Esophagus (tissue), 2 donors: ENCODE measurements around the gene TMPRSS5. TPM values are rescaled to one million over a fixed set of nuclear protein-coding genes. Genes with fewer than 3 reads are reported as not detected.

Source experiments
- H3K27ac ChIP-seq, 2 donors: one replicate each; pipeline ENCODE4 v1.5.1; 2013; ENCODE audit warnings: low read depth in 2 of 2, mild to moderate bottlenecking in 2 of 2, inconsistent platforms in 1 of 2, low read length in 1 of 2, moderate library complexity in 1 of 2
- H3K27me3 ChIP-seq, 2 donors: one replicate each; pipeline ENCODE4 v1.6.1; 2013; ENCODE audit warnings: low read length in 2 of 2, control low read depth in 1 of 2, mild to moderate bottlenecking in 1 of 2; ENCODE audit not compliant: insufficient read depth in 2 of 2, control insufficient read depth in 1 of 2
- H3K36me3 ChIP-seq, 2 donors: one replicate each; pipeline ENCODE4 v1.6.1; 2013; ENCODE audit warnings: low read length in 1 of 2; ENCODE audit not compliant: control insufficient read depth in 2 of 2, insufficient read depth in 2 of 2
- H3K4me1 ChIP-seq, 2 donors: one replicate each; pipeline ENCODE4 v1.6.1; 2013; ENCODE audit warnings: low read length in 1 of 2; ENCODE audit not compliant: control insufficient read depth in 2 of 2, insufficient read depth in 2 of 2
- H3K4me3 ChIP-seq, 2 donors: one replicate each; pipeline ENCODE4 v1.5.1; 2013; ENCODE audit warnings: low read length in 2 of 2, mild to moderate bottlenecking in 2 of 2, low read depth in 1 of 2, moderate library complexity in 1 of 2
- H3K9me3 ChIP-seq, 2 donors: one replicate each; pipeline ENCODE4 v1.6.1; 2013; ENCODE audit warnings: mild to moderate bottlenecking in 2 of 2, low read depth in 1 of 2, low read length in 1 of 2, moderate library complexity in 1 of 2; ENCODE audit not compliant: control insufficient read depth in 2 of 2, insufficient read depth in 1 of 2
- WGBS, 2 donors: extraction: QIAGEN DNeasy Blood & Tissue Kit; methylation state at CpG; one replicate each; pipeline ENCODE4 v1.1.7; 2013; 5-methylcytosine and 5-hydroxymethylcytosine counted together
- polyA plus RNA-seq, 2 donors: library from polyadenylated mRNA; stranded (reverse); fragments of 200-250 nt; gene quantifications; one replicate each; pipeline ENCODE4 v1.2.3, GENCODE V29; 2013
- donor health status: healthy with polysubstance abuse.
- donor health status: Bipolar disorder and iron deficiency.

The TMPRSS5 gene
- polyA plus RNA-seq, 2 donors, result 0.18 to 0.49 TPM

- WGBS, 2 donors, result 91 to 100% methylated on average over 1 of the region's 1 CpG
- Histone ChIP-seq H3K9me3 (no peaks in the 10 kb centered on the region), H3K27ac (no peak overlapping the region), H3K27me3 (no peaks in the 10 kb centered on the region), H3K36me3 (no peaks in the 10 kb centered on the region), H3K4me3 (no peak overlapping the region), H3K4me1 (no peaks in the 10 kb centered on the region)
Observed at GRCh38 chr11:113701491-113701890, 4.6 kb downstream of the TMPRSS5 start.

- H3K27me3 ChIP-seq, result no peaks in the 10 kb centered on the region
- no peak overlapping the region for H3K27ac ChIP-seq
- no peaks in the 10 kb centered on the region for H3K4me1 ChIP-seq
- no peaks in the 10 kb centered on the region for H3K9me3 ChIP-seq
- no peaks in the 10 kb centered on the region for H3K36me3 ChIP-seq
- H3K4me3 ChIP-seq, result no peak overlapping the region
- WGBS, 2 donors, result 68 to 76% methylated on average over 3 of the region's 3 CpGs
Observed at GRCh38 chr11:113698515-113698914, 7.6 kb downstream of the TMPRSS5 start.

- H3K27me3 ChIP-seq, result no peaks in the 10 kb centered on the region
- 80 to 81% methylated on average over 7 of the region's 7 CpGs for WGBS, 2 donors
- no peaks in the 10 kb centered on the region for H3K4me1 ChIP-seq
- H3K36me3 ChIP-seq, result no peaks in the 10 kb centered on the region
- no peaks in the 10 kb centered on the region for H3K9me3 ChIP-seq
- H3K4me3 ChIP-seq, result no peak overlapping the region
- no peak overlapping the region for H3K27ac ChIP-seq
Observed at GRCh38 chr11:113697756-113698407, 8.2 kb downstream of the TMPRSS5 start.

DNA sequence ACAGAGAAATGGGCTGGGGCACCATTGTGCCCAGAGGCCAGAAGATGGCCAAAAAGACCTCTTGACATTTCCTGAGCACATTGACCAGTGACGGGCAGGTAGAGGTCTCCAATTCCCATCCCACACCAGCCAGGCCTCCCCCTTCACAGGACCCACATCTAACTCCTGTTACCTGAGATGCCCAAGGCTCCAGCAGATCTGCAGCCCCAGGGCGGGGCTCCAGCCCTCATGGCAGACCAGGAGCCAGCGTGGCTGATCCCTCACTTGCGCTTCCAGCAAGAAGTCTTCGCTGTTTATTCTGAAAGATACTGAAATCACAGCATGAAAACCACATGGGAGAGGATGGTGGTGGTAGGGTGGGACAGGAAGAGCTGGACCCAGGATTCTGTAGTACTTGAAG lies 9.0 kb downstream of the TMPRSS5 start:
- Histone ChIP-seq H3K36me3 (no peaks in the 10 kb centered on the region), H3K4me1 (no peaks in the 10 kb centered on the region), H3K27ac (no peak overlapping the region), H3K27me3 (no peaks in the 10 kb centered on the region), H3K9me3 (no peaks in the 10 kb centered on the region), H3K4me3 (no peak overlapping the region)
- 94 to 98% methylated on average over 5 of the region's 5 CpGs for WGBS, 2 donors

- WGBS, 2 donors, result 88 to 91% methylated on average over 4 of the region's 4 CpGs
- no peaks in the 10 kb centered on the region for H3K36me3 ChIP-seq
- H3K27me3 ChIP-seq, result no peaks in the 10 kb centered on the region
- no peak overlapping the region for H3K4me3 ChIP-seq
- no peak overlapping the region for H3K27ac ChIP-seq
- H3K9me3 ChIP-seq, result peaks cover 0 to 3% of the 10 kb centered on the region in 2 donors
- peaks cover 0 to 8% of the 10 kb centered on the region in 2 donors for H3K4me1 ChIP-seq
Observed at GRCh38 chr11:113695207-113695606, 10.9 kb downstream of the TMPRSS5 start.

GRCh38 chr11:113694390-113694789 lies 11.7 kb downstream of the TMPRSS5 start:
- 95% methylated on average over 12 of the region's 12 CpGs for WGBS, 2 donors
- Histone ChIP-seq H3K27ac (no peak overlapping the region), H3K4me1 (peaks cover 0 to 8% of the 10 kb centered on the region in 2 donors), H3K36me3 (no peaks in the 10 kb centered on the region), H3K9me3 (peaks cover 0 to 3% of the 10 kb centered on the region in 2 donors), H3K4me3 (no peak overlapping the region), H3K27me3 (no peaks in the 10 kb centered on the region)

GRCh38 chr11:113693030-113693429 lies 13.1 kb downstream of the TMPRSS5 start:
- H3K4me1 ChIP-seq, result peaks cover 0 to 8% of the 10 kb centered on the region in 2 donors
- 93 to 96% methylated on average over 12 to 13 of the region's 13 CpGs for WGBS, 2 donors
- H3K27me3 ChIP-seq, result no peaks in the 10 kb centered on the region
- H3K27ac ChIP-seq, result no peak overlapping the region
- H3K4me3 ChIP-seq, result no peak overlapping the region
- no peaks in the 10 kb centered on the region for H3K36me3 ChIP-seq
- H3K9me3 ChIP-seq, result peaks cover 0 to 3% of the 10 kb centered on the region in 2 donors

DNA sequence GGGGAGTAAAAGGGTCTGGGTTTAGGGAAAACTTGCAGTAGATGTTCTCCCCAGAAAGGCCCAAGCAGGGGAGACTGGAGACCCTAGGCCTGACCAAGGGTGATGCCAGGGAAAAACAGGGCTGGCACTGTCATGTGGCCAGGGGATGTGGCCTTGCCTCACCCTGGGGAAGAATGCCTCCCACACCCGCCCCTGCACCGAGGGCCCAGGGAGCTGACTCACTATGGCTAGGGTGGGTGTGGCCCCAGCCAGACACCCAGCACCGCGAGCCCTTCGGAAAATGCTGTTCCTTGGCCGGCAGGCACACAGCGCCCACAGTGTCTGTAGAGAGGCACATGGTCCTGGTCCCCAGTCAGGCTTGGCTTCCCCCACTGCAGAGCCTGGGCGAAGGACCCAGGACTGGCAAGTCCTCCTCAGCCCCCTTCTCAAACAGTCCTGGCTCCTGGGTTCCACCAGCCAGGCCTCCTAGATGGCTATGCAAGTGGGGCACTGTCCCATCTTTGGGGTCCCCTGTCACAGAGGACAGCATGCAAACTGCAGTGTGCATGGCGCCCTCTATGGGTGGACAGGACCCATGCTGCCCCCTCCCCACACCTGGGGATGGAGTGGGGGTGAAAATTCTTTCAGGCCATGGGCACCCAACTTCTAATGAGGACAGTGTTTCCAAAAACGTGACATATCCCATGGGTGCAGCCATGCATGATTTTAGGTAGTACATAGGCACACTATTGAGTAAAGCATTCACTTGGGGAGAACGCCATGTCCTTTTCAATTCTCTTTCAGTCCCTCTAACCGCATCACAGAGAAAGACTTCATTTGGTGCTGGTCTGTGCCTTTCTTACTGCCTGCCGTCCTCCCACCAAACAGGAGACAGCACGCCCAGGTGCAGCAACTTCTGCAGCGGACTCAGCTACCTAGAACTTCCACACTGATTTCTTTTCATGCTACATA lies 15.2 kb downstream of the TMPRSS5 start:
- Histone ChIP-seq H3K4me1 (peaks cover 0 to 8% of the 10 kb centered on the region in 2 donors), H3K9me3 (peaks cover 0 to 3% of the 10 kb centered on the region in 2 donors)

GRCh38 chr11:113689768-113690618 lies 16.1 kb downstream of the TMPRSS5 start:
- Histone ChIP-seq H3K4me3 (no peak overlapping the region), H3K36me3 (no peaks in the 10 kb centered on the region), H3K27ac (no peak overlapping the region), H3K27me3 (no peaks in the 10 kb centered on the region), H3K9me3 (peaks cover 0 to 3% of the 10 kb centered on the region in 2 donors), H3K4me1 (peaks cover 0 to 8% of the 10 kb centered on the region in 2 donors)
- WGBS, 2 donors, result 94 to 95% methylated on average over 19 of the region's 19 CpGs

More for the DNA sequence above, 15.2 kb downstream of the TMPRSS5 start:
- Histone ChIP-seq H3K36me3 (no peaks in the 10 kb centered on the region), H3K4me3 (no peak overlapping the region), H3K27ac (no peak overlapping the region), H3K27me3 (no peaks in the 10 kb centered on the region)
- WGBS, 2 donors, result 60 to 73% methylated on average over 15 of the region's 15 CpGs
